GM19438 (cell line): ENCODE results near the gene PTPN5.

ENCODE experiments used
- ATAC-seq: cut with Tn5 transposase; IDR thresholded peaks from one replicate; pipeline ENCODE4 v1.9.1; 2021; ENCODE audit warnings: low read depth; ENCODE audit not compliant: unreplicated experiment

PTPN5 gene

DNA sequence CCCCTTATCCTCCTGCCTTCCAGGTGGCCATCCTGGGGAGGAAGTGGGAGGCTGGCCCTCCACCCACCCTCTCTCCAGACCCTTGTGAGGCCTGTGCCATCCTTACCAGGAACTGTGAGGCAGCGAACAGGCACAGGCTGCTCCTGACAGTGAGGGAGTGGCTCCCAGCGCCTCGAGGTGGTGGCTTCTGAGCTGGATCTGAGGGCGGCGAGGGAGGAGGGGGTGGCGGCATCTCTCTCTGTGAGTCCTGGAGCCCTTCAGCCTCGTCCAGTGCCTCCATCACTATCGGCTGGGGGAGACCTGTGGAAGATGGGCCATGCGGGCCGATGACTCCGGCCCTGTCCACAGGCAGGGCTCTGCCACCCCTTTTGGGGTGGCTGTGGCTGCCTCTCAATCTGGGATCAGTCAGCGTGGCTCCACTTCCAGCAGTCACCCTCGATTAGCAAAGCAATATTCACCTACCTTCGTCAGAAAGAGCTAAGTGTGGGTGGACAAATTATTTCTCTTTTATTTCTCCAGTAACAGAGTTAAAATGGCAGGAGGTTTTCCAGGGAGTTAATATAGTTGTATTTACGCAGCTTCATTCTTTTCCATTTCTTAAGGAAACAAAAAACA, 47.6 kb downstream of the PTPN5 start:
- ATAC-seq: no peak

DNA sequence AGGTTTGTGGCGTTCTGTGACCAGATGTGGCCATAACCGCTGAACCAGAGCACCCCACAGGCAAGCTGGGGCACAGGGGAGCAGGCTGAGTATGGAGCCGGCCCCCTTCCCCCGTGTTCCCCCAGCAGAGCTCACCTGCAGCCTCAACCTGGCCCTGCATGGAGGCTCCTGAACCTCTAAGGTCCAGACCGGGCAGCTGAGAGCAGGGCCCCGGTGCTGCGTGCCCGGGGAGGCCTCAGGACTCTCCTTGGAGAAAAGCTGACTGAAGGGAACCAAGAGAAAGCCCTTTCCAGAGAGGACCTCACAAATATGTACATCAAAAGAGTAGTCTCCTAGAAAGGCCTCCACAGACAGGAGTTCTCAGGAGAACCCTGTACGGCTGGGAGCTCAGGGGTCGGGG, 48.2 kb downstream of the PTPN5 start:
- no peak for ATAC-seq

DNA sequence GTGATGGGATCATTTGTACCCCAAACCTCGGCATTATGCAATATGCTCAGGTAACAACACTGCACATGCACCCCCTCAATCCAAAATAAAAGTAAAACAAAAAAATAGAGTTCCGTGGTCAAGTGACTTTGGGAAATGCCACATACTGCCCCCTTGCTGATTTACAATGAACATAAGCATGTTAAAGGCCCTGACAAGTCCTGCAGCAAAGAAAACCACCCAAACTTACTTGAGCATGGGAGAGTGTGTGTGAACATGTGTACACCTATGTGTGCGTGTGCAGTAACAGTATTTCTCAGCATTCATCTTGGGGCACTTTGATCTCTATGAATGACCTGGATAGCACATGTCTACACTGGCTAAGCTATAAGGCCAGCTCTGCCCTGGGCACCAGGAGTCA, 49.8 kb downstream of the PTPN5 start:
- ATAC-seq: no peak

DNA sequence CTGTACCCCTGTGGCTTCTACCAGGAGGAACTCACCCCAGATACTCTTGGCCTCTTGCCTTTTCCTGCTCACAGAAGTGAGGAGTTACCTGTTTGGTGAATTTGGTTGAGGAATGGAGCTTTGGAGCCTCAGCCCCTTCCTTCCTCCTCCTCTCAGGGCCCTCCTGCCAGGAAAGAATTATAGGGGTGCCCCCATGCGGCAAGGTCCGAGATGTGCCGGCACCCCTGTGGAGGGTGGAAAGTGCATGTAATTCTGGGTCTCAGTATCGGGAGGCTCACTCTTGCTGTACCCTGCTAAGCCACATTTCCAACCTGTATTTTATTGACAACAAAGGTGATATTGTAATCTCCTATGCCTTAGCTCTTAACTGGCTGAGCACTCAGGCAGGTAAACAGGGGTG, 51.9 kb downstream of the PTPN5 start:
- no peak for ATAC-seq

DNA sequence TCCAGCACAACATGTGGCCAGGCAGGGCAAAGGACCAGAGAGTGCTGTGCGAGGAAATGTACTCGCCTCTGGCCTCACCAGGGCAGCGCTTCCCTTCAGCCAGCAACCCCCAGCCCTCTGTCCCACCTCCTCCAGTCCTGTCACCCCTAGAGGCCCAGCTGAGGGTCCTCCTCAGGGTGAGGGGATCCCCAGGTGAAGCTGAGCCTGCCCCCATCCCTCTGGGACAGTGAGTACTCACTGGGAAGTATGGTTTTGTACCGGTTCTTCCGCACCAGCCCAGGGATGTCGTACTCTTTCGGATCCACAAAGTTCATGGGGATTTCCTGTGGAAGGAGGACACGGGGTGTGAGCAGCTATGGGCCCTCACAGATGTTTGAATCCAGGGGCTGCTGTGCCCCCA, 54.0 kb downstream of the PTPN5 start:
- no peak for ATAC-seq

DNA sequence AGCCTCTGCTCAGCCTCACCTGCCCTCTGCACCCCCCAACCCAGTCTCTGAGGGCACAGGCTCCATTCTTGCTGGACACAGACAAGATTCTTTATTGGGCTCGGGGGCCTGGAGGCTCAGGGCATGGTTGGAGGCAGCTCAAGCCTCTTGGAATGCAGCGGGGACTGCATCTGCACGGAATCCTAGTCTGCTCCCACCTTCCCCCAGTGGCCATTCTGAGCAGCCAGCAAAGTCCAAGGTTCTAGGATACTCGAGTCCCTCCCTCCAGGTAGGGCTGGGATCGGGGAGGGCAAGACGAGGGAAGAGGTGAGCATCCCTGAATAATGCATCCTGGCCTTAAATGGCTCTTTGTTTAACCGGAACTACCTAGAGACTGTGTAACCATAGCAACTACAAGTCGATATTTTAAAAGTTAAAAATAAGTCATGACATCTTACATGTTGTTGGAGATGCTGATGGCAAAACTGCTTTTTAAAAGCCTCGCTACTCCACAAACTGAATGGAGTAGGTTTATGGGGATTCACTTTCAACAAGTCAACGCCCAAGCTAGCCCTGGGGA, 54.9 kb downstream of the PTPN5 start:
- no peak for ATAC-seq

DNA sequence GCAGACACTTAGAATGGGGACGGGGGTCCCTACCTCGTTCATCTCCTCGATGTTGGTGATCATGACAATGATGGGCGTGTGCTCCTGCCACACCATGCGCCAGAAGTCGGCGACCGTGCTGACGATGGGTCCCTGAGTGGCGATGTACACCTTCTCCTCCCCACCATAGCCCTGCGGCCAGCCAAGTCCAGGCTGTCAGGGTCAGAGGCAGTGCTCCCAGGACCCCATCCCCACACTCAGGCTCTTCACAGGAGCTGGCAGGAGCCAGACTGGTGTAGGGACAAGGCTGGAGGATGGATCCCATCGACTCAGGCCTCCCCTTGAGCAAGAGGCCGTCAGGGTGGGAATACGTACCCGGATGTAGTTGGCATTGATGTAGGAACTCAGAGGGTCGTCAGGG, 58.4 kb downstream of the PTPN5 start:
- ATAC-seq: no peak

DNA sequence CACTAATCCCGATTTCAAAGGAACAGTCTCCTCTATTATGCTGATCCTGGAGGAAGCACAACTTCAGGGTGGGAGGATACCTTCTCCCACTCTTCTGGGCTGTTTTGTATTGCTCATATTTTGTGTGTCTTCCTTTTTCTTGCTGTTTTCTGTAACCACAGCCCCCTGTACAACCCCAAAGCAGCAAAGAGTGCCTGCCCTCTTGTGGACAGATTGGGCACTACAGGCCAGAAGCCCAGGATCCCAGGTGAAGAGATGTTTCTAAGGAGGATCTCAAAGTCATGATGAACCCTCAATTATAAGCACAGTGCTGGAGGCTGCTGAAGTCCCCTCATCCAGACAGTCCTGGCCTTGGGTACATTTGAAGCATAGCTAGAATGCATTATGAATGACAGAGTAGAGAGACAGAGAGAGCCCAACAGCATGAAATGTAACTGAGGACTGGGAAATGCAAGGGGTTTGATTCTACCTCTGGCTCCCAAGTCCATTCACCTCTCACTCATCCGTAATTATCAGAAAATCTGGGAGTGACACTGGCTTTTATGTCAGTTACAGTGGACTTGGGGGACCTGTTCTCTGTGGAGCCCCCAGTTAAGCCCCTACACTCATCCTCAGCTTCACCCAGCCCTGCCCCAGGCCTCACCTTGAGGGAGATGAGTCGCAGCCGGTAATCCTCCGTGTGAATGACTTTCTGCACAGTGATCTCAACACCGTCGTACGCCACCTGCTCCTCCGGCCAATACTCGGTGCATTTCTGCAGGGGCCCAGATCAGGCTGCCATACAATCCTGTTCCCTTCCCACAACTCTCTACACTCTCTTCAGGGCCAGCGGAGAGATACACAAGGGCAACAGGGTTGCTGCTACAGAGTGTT, 59.4 kb downstream of the PTPN5 start:
- no peak for ATAC-seq

DNA sequence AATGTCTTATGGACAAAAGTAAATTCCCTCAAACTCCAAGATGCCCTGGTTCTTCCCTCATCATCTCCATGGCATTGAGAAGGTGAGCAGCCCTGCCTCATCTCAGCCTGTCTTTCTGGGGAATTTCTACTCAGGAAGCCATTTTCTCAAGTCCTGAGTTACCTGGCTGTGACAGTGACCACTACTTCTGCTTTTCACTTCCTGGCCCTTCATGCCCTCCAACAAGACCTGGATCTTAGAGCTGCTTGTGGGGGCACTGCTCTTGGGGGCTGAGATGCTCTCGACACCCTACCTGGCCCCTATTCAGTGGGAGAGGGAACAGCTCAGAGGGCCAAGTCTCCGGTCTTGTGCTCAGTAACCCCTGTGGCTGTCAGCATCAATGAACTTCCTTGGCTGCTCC, 60.2 kb downstream of the PTPN5 start:
- ATAC-seq: no peak

DNA sequence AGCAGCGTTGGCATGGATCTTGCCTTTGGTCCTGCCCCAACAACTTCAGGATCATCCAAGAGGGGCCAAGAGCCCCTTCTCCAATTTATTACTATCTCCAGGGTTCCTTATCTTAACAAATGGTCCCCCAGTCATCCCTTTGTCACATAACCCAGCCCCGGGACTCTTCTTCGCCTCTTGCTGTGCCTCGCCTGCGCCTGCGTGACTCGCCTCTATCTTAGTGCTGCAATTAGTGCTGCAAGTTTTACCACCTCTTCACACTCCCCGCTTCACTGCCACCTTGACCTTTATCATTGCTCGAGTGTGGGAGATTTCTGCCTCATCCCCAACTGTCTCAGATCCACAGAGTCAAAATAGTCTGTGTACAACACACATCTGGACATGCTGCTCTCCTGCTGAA, 61.6 kb downstream of the PTPN5 start:
- no peak for ATAC-seq

DNA sequence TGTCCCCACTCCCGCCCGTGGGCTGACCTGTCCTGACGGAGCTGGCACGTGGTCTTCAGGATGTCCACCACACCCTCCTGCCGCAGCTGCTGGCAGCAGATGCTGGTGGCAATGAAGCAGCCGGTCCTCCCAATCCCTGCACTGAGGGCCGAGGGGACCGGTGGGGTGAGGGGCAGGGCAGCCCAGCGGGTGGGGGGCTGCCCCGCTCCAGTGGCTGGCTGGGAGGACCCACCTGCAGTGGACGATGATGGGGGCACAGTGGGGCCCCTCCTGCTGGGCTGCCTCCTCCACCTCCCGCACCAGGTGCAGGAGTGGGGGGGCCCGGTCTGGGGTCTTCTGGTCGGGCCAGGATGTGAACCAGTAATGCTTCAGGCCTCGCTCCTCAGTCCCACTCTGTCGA, 62.2 kb downstream of the PTPN5 start:
- no peak for ATAC-seq

DNA sequence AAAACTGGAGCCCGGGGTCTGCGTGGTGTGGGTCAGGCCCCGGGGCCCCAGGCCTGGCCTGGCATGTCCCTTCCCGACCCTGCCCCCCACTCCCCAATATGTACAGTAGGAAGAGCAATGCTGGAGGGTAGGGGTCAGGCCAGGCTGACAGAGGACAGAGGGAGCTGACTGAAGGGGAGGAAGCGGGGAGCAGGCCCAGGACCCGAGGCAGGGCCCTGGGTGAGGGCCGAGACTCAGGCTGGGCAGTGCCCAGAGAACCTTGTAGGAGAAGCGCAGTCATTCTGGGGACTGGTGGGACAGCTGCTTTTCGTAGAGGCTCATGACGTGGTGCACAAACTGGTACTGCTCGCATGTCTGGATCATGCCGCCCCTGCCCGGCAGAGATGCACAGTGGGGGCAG, 62.9 kb downstream of the PTPN5 start:
- ATAC-seq: no peak

DNA sequence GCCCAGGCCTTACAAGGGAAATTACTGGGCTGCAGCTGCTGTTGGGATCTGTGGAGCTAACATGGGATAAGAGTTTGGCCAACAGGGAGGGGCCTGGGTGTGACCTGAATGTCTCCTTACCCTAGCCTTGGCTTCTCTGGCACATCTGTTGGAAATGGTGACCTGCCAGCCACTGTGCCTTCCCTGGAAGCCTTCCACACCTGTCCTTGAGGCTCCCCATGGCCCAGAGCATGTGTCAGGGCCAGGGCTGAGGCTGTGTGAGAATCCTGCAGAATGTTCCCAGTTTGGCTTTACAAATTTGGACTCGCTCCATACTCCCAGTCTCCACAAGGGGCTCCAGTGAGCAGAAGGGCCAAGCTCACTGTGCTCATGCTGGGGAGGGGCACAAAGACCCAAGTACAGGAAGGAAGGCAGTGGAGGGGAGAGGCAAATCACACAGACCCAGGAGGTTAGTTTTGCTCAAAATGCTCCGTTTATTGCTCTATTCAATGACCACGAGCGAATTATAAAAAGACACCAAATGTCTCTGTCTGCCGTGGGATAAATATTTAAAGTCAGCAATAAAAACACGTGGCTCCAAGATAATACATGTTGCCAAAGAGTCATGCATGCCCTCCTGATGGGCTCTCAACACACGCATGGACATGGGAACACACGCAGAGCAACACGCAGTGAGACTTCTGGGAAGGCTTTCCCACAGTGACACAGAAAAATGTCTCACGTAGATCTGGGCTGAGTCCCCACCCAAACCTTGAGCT, 63.9 kb downstream of the PTPN5 start:
- no peak for ATAC-seq

DNA sequence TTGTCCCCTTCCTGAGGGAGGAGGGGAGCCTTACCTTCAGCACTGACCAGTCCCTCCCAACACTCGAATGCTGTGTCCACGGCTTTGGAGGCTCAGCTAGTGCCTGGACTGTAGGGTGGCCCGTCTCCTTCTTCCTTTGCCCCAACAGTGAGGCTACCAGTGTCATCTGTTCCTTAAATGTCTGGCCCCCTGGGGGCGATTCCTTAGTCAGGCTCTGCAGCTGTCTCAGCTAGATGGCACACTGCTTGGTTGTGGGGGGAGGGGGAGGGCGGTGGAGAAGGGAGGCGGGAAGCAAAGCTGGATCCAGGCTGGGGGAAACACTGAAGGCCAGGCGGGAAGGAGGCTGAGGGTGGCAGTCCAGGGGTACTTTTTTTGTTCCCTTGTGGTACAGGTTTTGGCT, 65.6 kb downstream of the PTPN5 start, which contains the start of gene IGSF22:
Gene IGSF22, minus strand, starts transcription at position 149 of the 400 bp plus-strand sequence. CDS start 1,952 bp downstream, outside the sequence.
- ATAC-seq: no peak

DNA sequence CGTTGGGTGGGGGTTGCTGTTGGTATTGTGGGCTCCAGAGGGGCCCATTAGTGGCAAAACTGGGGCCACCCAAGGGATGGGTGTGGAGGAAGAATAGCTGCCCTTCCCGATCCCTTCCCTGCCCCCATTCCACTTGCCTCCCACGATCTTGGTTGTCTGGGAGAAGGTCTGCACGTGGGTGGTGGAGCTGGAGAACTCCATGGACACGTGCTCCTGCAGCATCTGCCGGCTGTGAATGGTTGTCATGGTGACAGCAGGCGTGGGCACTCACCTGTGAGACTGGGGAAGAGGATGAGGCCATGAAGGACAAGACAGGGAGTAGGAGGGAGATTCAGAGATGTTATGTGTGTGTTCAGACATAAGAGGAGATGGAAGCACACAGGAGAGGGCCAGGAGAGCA, 67.6 kb downstream of the PTPN5 start:
- ATAC-seq: no peak

DNA sequence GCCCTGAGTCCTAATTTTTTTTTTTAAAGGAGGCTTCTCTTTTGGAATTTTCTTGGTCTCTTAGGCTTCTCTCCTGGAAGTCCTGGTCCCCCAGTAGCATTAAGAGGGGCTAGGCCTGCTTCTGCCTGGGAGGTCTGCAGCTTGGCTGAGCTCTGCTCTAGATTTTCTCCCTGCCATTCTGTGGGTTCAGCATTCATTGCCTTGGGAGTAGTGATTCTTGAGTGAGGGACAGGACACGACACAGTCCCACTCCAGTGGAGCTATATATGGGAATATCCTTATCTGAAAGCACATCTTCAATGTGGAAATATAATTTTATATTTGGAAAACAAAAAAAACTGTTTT, 69.3 kb downstream of the PTPN5 start:
- peak; percentile 23 for ATAC-seq

DNA sequence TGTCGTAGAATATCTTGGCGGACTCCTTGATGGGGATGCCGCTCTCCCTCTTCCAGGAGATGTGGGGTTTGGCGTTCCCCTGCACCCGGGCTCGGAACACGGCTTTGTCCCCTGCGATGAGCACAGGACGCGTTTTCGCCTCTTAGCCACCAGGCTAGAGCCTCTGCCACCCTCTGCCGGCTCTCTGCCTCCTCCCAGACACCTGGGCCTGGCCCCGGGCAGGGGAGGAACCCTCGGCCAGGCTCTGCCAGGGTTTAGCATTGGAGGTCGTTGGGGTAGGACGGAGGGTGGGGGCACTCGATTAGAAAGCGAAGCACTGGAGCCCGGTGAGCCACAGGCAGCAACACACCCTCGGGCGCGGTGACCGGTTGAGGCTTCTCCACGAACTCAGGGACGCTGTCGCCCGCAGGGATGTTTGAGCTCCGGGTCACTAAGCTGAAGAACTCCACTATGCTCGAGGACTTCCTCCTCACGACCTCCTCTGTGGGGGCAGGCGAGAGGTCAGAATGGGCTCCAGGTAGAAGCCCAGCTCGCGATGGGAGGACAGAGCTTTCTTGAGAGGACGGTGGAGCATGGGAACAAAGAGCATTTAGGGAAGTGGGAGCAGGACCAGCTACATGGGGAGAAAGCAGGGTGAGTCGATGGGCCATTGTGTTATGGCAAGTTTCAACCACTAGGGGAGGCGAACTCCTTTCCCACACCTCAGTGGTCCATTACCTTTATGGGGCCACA, 69.9 kb downstream of the PTPN5 start:
- peak; percentile 77 for ATAC-seq

DNA sequence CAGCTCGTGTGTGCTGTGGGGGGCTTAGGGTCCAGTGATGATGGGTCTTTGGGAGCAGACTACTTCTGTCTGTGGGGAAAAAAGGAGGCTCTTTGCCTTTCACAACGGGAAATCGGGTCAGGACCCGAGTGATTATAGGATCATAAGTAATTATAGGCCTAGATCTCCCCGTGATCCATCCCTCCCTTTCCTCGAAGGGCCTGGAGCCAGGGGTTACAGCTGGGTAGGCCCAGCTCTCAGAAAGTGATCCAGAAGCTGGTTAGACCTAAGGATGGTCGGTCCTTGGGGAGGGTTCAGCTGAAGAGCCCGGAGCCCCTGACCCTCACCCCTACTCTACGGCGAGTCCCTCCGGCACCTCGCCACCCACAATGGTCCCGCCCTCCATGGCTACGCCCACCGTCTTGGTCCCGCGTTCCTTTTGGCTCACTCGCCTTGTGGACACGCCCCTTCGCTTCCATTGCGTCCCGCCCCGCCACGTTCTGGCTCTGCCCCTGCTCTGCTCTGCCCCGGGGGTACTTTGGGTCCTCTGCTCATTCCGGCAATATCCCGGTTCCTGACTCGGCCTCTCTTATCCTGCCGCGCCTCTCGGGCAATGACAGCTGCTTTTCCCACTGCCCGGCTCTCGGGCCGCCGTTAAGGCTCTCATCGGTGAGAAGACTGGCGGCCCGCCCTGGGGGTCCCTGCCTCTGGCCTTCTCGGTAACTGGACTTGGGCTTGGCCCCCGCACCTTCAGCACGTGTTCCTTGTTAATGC, 70.6 kb downstream of the PTPN5 start:
- ATAC-seq: peak; percentile 76

DNA sequence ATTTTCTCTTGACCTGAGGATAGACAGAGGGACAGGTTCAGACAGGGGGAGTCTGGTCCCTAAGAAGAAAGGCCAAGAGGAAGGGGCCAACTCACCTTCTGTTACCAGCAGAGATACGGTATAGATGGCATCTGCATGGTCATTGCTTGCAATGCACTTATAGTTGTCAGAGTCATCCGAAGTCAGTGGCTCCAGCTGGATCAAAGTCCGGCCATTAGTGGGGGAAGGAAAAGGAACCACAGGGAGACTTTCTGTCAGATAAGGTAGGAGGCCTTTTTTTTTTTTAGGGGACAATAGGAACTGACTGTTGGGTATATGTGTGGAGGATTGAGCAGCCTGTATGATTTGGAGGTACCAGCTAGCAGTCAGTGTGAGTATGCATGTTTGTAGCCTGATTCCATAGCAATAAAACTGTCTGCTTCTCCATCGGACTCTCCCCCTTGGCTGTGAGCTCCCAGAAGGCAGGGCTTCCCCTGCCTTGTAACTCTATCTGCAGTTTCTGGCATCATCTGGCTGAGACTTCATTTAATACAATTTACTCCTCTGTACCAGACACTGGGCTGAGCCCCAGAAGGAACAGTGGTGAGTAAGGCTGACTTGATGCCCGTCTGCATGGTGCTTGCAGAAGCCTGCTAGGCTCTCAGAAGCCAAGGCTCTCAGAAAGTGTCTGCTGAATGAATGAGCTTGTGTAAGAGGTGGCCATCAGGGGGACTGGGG, 71.3 kb downstream of the PTPN5 start:
- ATAC-seq: no peak
